ENCODE data around the gene SRGAP3.

GRCh38 chr3:9100513-9100894 lies 148.9 kb downstream of the SRGAP3 start:
- TF ChIP-seq CTCF (conservative IDR thresholded peaks at IDR 0.05; ENCODE audit: low read depth, low read length) (no peak), EZH2 (IDR thresholded peaks at IDR 0.05; ENCODE audit: borderline replicate concordance, low read depth, low read length, poor library complexity, severe bottlenecking) (no peak)

Data from A673 (cell line).